Non-pigmented ciliary epithelial cell (primary cell): ENCODE data around the gene SYNPR.

Experiments
- DNase-seq: peaks from one replicate; pipeline ENCODE4 v3.0.0-alpha.2; 2010; ENCODE audit warnings: low read depth

The SYNPR gene

DNA sequence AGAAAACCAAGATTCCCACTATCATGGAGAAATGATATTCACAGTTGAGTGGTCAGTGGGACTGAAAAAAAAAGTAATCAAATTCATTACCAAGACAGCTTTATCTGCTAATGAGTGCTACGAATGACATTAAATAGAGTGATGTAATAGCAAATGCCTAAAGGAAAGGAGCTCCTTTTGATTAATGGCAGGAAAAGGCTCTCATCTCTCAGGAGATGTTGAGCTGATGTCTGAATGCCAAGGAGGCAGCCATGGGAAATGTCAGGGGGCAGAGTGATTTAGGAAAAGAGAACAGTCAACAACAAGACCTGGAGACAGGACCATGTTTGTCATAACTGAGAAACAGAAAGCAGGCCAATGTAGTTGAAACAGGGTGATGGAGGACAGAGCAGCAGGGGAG is 277.7 kb downstream of the SYNPR start:
- DNase-seq, result no peak

- no peak for DNase-seq
Measured at GRCh38 chr3:63556401-63556800, 278.3 kb downstream of the SYNPR start.

GRCh38 chr3:63557912-63558311 is 279.8 kb downstream of the SYNPR start:
- DNase-seq, result no peak

DNA sequence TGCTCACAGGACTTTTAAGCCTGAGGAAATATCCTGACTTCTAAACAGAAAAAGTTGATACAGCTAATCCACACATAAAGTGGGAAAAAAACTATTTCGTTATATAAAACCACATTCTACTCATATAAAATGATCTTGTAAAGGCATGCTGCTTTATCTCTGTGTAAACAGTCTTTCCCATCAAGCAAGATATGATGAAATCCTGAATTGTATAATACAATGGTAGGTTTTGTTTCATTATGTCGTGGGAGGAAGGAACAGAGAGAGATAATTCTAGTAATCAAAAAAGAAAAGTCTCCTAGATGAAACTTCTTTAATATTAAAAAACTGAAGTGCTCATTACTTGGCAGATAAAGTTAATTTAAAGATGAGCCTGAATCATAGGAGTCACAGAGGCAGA is 281.8 kb downstream of the SYNPR start:
- DNase-seq, result no peak

DNA sequence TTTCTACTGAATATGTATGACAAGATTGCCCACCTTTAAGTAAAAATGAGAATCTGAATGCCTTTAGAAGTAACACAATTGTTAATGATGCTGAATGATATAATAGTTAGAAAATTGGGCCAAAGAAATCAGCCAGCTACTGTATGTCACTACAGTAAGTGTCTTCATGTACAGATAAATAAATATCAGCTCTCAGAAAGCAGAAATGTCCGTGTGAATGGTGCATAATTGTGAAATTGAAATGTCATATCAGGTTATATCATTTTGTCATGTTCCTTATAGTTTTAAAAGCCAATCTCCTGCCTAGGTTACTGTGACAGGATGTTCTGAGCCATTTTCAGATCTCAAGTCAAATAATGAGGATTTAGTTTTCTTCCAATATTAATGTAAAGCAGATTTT is 283.8 kb downstream of the SYNPR start:
- DNase-seq, result no peak

DNA sequence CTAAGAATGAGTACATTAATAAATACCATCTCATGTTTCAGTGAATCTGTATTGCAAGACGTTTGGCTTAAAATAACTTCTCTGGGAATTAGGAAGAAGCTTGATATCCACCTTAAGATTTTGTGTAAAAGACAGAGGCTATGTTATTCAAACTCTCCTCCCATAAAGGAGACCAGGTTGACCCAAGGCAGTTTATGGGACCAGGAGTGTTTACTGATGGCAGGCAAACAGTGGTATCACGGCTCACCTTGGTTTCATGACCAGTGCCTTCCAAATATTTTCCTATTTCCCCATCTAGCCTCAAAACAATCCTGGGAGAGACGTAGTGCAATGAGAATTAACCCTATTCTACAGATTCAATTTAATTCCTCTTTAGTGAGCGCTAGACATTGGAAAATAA is 284.2 kb downstream of the SYNPR start:
- DNase-seq, result no peak

GRCh38 chr3:63563572-63563971 is 285.5 kb downstream of the SYNPR start:
- DNase-seq, result no peak

GRCh38 chr3:63565220-63565619 is 287.1 kb downstream of the SYNPR start:
- no peak for DNase-seq

GRCh38 chr3:63571682-63572081 is 293.6 kb downstream of the SYNPR start:
- no peak for DNase-seq

DNA sequence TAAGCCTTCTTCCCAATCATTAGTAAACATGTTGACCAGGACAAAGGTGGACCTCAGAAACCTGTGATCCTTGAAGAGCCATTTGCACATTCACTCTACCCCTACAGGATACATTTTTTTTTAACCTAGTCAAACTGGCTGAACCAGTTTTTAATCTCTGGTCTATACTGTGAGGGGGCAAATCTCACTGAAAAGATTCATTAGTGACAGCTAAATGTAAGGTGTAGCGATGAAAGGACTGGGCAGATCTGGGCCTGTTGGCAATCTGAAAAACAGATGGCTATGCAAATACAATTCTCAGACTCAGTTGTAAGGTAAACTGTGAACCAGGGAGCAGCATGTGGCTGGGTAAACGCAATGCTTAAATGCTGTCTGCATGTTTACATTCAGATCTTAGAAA is 298.7 kb downstream of the SYNPR start:
- DNase-seq, result no peak

DNA sequence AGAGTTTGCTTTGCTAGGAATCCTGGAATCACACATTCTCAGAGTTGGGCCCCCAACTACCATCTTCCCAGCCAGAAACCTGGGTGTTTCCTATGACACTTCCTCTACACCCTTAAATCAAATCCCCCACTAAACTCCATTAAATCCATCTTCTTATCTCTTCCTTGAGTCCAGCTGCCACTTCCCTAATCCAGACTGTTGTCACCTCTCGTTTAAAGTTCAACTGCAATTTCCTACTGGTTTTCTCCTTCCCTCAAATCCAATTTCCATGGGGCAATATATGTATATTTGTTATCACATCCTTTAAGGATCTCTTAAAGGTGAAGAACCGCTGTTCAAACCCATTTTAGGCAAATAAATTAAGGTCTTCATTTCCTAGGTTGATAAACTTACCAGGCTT is 300.8 kb downstream of the SYNPR start:
- no peak for DNase-seq

DNA sequence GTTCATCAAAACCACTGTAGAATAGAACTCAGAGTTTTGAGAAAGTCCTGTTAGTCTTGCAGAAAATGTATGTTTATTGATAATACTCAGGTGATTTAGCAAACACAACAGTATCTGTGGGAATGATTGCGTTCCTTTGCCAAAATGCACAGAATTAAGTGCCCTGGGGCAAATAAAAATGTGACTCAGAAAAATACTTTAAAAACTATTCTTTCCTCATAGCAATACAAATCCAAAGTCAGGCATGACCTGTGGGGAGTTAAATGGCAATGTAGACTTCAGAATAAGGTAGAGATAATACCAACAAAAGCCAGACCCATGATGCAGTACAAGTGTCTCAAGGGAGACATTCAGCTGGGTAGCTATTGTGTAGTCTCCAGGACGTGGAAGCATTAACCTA is 302.0 kb downstream of the SYNPR start:
- no peak for DNase-seq

GRCh38 chr3:63582943-63583500 is 304.9 kb downstream of the SYNPR start:
- DNase-seq, result no peak

DNA sequence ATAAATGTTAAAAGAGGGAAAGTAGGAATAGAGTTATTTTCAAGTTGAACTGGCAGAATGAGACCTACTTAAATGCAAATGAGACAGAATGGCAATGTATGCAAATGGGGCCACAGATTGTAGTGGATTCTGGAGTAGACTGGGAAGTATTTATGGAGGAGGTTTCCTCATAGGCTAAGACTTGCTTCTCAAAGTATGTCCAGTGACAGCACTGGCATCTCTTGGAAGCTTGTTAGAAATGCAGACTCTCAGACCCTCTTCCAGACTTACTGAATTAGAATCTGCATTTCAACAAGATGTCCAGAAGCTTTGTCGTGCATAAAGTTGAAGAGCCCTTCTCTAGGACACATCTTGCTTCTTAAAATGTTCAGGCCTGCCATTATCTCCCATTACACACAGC is 306.6 kb downstream of the SYNPR start:
- DNase-seq, result no peak

DNA sequence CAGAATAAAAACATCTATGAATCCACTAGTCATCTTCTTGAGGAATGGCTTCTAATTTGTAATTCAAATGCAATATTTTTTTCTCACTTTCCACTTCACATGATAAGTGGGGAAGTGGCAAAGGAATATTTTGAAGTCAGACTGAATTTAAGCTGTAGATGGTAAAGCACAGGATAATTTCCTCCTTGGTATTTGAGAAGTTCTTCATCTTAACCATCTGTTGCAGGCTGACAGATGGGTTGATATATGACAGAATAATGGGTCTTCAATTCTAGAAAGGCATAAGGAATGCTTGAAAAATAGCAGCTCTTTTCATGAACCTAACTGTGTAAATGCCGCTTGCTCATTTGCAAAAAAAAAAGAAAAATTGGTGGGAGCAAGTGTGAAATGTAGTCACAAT is 307.8 kb downstream of the SYNPR start:
- no peak for DNase-seq

- no peak for DNase-seq
Measured at GRCh38 chr3:63588895-63589294, 310.8 kb downstream of the SYNPR start.

GRCh38 chr3:63593779-63594178 is 315.7 kb downstream of the SYNPR start:
- no peak for DNase-seq

DNA sequence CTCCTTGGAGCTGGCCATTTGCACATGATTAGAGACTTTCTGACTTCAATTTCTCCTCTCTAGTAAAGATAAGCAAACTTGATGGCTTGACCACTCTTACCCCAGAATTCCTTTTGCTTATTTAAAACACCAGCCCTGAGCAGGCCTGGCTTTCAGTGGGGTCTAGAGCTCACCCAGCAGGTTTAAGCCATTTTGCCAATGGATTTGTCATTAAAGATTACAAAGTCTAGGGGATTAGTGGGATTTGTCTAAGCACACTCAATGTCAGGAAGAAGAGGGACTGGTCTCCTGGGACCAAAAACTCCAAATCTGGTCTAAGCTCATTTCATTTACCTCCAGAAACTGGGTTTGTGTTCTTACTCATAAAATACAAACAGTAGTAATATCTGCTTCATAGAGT is 317.1 kb downstream of the SYNPR start:
- no peak for DNase-seq

DNA sequence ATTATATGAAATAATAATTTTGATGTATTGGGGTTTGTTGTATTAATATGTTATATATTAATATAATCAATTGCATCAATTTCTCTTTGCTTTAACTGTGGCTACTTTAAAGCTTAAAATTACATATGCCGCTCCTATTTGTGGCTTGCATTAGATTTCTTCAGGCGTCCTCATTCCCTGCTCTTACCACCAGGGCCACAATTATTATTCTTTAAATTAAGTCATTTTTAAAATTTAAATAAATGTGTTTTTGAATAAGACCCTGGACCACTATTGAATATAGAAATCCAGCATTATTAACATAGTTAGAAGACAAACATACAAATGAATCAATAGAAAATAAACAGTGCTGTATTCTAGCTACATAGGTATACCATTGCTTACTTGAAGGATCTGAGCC is 318.9 kb downstream of the SYNPR start:
- no peak for DNase-seq

DNA sequence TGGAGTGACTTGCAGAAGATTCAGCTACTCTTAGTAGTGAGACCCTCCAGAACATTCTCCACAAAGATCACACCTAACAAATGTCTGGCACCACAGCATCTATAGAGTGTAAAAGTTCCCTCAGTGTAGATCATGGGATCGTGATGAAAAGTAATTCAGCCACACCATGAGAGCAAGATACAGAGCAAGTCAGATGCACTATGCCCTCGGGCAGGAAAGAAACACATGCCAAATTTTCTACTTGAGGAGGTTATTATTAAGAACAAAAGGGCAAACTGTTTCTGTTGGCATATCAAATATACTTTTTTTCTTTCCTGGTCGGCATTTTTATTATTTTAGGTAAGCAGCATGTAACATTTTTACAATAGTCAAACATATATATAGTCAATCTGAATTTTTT is 329.6 kb downstream of the SYNPR start:
- no peak for DNase-seq

DNA sequence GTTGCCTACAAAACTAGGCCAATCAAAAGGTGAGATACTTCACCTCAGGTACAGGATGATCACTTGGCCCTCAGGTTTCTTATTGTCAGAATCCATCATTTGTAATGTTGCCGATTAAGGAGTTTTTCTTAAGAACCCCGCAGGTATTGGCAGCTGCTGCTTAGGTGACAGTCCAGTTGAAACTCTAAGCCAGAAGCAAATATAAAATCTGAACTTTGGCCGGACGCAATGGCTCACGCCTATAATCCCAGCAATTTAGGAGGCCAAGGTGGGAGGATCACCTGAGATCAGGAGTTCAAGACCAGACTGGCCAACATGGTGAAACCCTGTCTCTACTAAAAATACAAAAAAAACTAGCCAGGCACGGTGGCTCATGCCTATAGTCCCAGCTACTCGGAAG is 331.3 kb downstream of the SYNPR start:
- DNase-seq, result no peak

DNA sequence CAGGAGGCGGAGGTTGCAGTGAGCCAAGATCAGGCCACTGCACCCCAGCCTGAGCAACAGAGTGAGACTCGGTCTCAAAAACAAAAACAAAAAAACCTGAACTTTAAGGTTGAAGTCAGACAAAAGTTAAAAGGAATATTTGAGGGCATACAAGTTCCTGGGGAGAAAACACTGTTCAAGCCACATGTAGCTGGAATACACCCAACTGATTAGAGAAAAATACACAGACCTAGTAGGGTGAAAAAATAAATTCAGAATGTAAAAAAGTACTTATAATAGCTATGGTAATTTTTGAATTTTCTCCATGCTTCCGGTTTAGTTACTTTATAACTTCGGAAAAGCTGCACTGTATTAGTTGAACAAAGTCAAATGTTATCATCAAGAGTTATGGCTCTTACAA is 331.7 kb downstream of the SYNPR start:
- DNase-seq, result no peak

GRCh38 chr3:63611382-63611781 is 333.3 kb downstream of the SYNPR start:
- DNase-seq, result no peak

DNA sequence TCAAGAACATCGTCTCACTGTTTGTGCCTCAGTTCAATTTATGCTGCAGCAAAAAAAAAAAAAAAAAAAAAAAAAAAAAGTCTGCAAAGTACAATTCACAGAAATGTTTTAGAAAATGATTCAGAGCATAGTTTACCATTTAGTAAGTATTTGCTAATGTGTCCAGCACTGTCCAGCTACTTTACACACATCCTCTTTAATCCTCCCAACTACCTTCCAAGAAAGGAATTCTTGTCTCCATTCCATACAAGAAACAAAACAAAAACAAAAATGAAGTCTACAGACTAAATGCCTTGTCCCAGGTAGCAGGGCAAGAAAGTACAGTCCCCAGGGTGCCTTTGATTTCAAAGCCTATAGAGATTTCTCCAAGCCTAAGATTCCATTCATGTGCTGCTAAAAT is 335.5 kb downstream of the SYNPR start:
- peak; percentile 19 for DNase-seq

GRCh38 chr3:63617391-63617790 is 339.3 kb downstream of the SYNPR start:
- no peak for DNase-seq
